GM19452 (cell line): ENCODE data around the gene KREMEN2.
A peak's percentile ranks its signal among the peaks of the same experiment; 100 is the strongest.

Source experiments
- ATAC-seq: cut with Tn5 transposase; IDR thresholded peaks from one replicate; pipeline ENCODE4 v1.9.1; 2021; ENCODE audit not compliant: unreplicated experiment

KREMEN2 gene

DNA sequence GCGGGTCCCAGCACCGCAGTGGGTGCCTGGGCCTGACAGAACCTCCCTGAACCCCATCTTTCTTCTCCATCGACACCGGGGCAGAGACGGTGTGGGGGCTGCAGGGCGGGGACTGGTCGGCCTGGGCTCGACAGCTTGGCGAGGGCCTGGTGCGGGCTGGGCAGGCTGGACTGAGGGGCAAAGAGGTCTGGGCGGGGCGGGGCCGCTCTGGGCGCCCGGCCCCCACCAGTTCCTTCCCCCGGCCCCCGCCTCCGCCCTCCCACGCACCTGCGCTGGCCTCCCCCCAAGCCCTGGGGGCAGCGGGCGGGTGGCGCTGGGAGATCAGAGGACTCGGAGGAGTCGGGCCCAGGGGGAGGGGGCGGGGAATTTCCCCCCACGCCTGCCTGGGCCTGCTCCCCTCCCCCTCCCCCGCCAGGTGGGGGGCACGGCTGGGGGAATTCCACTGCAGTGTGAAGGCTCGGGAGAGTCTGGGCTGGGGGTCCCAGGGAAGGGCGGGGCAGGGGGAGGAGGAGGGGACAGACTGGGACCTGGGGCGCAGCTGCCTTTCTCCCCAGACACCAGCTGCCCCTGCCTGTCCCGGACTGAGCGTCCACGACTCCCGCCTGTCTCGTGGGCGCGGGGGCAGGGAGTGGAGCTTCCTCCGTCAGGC, 877 bp upstream of the KREMEN2 start:
- no peak for ATAC-seq

GRCh38 chr16:2964475-2965336, 631 bp downstream of the KREMEN2 start:
- no peak for ATAC-seq

DNA sequence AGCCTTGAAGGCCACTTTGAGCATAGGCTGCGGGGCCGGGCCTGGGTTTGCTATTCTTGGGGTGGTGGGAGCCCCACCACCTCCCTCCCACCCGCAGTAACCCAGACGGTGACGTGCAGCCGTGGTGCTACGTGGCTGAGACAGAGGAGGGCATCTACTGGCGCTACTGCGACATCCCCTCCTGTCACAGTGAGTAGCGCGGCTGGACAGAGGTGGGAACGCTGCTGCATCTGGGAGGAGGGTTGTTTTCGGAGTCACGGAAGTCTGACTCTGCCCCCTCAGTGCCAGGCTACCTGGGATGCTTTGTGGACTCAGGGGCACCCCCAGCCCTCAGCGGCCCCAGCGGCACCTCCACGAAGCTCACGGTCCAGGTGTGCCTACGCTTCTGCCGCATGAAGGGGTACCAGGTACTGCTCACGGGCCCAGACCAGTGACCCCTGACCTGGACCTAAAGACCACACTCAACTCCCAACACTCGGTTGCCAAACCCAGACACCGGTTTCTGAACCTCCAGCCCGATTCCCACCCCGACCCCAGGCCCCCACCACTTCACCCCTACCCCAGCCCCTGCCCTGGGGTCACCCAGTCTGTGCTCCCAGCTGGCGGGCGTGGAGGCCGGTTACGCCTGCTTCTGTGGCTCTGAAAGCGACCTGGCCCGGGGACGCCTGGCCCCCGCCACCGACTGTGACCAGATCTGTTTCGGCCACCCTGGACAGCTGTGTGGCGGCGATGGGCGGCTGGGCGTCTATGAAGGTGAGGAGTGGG, 2.1 kb downstream of the KREMEN2 start:
- ATAC-seq = no peak

- no peak for ATAC-seq
These were observed 2.7 kb downstream of the KREMEN2 start for GRCh38 chr16:2966808-2967191.

DNA sequence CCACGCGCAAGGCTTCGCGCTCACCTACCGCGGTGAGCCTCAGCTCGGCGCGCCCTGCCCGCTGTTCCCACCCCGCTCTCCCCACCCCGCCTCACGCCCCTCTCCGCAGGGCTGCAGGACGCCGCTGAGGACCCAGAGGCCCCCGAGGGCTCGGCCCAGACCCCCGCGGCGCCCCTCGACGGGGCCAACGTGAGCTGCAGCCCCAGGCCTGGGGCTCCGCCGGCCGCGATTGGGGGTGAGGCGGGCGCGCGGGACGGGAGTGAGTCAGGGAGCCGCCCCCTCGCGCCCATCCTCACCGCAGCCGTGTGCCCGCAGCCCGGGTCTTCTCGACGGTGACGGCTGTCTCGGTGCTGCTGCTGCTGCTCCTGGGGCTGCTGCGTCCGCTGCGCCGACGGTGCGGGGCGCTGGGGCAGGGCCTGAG, 3.1 kb downstream of the KREMEN2 start:
- no peak for ATAC-seq

- ATAC-seq = no peak
These were observed 3.7 kb downstream of the KREMEN2 start for GRCh38 chr16:2967721-2968161.

- ATAC-seq = no peak
These were observed 4.3 kb downstream of the KREMEN2 start for GRCh38 chr16:2968368-2968737.

GRCh38 chr16:2968738-2969544, 4.9 kb downstream of the KREMEN2 start, which contains the start of gene PAQR4:
PAQR4 (plus strand) TSS chr16:2969348; CDS start chr16:2969675, 327 bp downstream.
- peak; percentile 80 for ATAC-seq

- ATAC-seq = peak; percentile 35
These were observed 5.8 kb downstream of the KREMEN2 start for GRCh38 chr16:2969545-2970521.

GRCh38 chr16:2970563-2970962, 6.5 kb downstream of the KREMEN2 start:
- ATAC-seq = no peak

DNA sequence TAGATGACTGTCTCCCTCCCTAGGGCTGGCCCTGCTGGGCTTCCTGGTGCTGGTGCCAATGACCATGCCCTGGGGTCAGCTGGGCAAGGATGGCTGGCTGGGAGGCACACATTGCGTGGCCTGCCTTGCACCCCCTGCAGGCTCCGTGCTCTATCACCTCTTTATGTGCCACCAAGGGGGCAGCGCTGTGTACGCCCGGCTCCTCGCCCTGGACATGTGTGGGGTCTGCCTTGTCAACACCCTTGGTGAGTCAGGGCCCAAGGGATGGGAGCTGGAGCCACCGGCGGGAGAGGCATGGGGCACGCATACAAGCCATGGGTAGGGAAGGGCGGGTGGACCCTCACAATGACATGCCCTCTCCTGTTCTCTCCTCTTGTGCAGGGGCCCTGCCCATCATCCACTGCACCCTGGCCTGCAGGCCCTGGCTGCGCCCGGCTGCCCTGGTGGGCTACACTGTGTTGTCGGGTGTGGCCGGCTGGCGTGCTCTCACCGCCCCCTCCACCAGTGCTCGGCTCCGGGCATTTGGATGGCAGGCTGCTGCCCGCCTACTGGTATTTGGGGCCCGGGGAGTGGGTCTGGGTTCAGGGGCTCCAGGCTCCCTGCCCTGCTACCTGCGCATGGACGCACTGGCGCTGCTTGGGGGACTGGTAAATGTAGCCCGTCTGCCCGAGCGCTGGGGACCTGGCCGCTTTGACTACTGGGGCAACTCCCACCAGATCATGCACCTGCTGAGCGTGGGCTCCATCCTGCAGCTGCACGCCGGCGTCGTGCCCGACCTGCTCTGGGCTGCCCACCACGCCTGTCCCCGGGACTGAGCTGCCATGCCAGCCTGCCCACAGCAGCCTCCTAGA, 7.3 kb downstream of the KREMEN2 start:
- ATAC-seq = no peak

GRCh38 chr16:2971985-2972784, 8.1 kb downstream of the KREMEN2 start:
- ATAC-seq = no peak

- no peak for ATAC-seq
These were observed 9.0 kb downstream of the KREMEN2 start for GRCh38 chr16:2973093-2973492.

DNA sequence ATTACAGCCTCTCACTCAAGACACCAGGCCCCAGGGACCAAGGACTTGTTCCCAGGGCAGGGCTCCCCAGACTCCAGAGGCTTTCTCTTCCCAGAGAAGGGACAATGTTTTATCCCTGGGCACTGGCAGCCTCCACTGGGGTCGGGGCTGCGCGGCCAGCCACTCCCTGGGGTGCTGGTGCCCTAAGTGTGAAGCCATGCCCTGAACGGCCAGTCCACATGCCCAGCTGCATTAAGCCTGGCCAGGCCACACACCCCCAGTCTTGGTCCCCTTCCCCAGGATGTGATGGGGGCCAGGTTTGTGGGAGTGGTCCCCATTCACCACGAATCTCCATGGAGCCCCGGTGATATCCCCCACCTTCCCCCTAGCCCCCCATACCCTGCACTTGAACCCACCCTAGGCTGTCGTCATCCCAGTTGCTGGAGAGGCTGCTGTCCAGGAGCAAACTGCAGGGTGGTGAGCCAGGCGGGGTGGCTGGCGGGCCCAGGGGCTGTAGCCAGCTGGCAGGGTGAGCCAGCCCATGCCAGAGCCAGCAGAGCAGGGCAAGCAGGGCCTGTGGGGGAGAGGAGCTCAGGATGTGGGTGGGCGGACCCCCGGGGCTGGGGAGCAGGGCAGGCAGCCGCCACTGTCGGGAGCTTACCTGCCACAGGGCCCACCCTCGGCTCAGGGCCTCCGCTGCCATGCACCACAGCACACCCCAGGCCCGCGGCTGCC, 9.7 kb downstream of the KREMEN2 start:
- no peak for ATAC-seq

- ATAC-seq = no peak
These were observed 10.4 kb downstream of the KREMEN2 start for GRCh38 chr16:2974319-2975056.

DNA sequence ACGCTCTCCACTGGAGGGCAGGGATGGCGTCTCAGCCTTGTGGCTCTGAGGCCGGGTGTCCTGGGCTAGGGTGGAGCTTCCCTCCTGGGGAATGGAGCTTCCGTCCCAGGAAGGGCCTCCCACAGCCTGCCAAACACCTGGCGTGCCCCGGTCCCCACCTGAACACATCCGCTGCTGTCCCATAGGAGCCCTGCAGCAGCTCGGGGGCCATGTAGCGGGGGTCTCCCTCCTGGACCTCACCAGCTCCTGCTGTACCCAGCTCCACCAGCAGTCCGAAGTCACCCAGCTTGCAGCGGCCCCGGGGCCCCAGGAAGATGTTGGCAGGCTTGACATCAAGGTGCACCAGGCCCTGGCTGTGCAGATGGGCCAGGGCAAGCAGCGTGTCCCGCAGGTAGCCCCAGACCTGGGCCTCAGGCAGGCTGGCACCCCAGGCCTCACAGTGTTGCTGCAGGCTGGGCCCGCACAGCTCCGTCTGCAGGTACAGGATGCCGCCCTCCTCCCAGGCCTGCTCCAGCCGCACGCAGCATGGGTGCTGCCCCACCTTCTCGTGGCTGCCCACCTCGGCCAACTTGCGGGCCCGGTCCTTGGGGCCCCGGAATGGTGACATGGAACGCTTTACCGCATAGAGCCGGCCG, 11.2 kb downstream of the KREMEN2 start:
- ATAC-seq = no peak
